Upper lobe of left lung (tissue), 4 donors: Measurements from ENCODE around the gene DHX8.

ENCODE experiments used
- POLR2A ChIP-seq, 4 donors: fragments of 450-650 bp; IDR thresholded peaks; one replicate each; pipeline ENCODE4 v1.5.1; 2016 to 2017; ENCODE audit warnings: antibody characterized with exemption in 4 of 4, mild to moderate bottlenecking in 2 of 4
- TF ChIP-seq, protein P1 (sequence below), 6 experiments: fragments of 450-650 bp in 4 of 6; fragments of 200-600 bp in 2 of 6; sonication (generic) in 2 of 6; IDR thresholded peaks; one replicate each; pipeline ENCODE4 v1.5.1; 2016 to 2019; ENCODE audit warnings: antibody characterized with exemption in 6 of 6

DNA sequence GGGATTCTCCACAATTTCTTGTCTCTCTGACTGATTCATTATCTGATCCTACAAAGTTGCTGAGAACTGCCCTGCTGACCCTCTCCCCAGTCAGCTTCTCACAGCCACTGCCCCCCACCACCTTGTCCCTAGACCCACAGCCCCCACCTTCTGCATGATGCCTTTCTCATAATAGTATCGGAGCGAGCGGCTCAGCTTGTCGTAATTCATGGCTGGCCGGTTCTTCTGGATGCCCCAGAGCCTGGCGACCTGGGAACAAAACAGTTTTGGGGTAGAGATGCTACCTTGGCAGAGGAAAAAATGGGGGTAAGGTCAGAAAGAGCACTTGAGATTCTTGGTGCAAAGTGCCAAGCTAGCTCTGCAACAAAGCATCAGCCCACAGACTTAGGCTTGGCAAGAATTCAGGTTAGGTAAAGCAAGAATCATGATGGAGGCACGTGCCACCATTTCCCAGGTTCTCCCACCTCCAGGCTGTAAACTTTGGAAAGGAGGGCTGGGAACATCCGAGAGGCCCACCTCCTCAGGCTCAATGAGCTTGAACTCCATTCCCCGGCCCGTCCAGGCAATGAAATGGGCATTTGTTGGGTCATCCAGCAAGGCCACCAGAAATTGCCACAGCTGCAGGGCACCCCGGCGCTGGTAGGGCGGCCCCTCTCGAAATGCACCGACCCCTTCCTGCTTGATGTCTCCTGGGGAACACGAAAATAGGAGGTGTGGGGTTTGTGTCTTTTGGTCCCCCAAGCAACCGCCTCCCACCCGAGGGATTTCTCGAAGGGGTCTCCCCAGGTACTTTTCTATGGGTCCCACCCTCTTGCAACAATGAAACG is 45.4 kb downstream of the DHX8 start:
- TF ChIP-seq, protein P1, sequence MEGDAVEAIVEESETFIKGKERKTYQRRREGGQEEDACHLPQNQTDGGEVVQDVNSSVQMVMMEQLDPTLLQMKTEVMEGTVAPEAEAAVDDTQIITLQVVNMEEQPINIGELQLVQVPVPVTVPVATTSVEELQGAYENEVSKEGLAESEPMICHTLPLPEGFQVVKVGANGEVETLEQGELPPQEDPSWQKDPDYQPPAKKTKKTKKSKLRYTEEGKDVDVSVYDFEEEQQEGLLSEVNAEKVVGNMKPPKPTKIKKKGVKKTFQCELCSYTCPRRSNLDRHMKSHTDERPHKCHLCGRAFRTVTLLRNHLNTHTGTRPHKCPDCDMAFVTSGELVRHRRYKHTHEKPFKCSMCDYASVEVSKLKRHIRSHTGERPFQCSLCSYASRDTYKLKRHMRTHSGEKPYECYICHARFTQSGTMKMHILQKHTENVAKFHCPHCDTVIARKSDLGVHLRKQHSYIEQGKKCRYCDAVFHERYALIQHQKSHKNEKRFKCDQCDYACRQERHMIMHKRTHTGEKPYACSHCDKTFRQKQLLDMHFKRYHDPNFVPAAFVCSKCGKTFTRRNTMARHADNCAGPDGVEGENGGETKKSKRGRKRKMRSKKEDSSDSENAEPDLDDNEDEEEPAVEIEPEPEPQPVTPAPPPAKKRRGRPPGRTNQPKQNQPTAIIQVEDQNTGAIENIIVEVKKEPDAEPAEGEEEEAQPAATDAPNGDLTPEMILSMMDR (IDR thresholded peaks at IDR 0.05), result no peak
- TF ChIP-seq POLR2A (IDR thresholded peaks at IDR 0.05), result no peak
